Right hindlimb (tissue), 1 donor: Measurements from ENCODE around the gene SNCAIP.

Experiments used
- DNase-seq: peaks from one replicate; pipeline ENCODE4 v3.0.0-alpha.2; 2018

Gene SNCAIP

DNA sequence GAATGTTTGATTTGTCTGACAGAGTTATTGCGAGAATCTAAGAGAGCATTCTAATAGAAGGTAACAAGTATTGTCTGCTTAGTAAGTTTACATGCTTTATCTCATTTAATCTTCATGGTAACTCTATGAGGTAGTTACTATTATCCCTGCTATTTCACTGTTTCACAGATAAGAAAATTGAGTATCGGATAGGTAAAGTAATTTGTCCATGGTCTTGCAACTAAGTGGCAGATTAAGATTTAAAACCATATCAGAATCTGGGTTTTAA is 118.2 kb downstream of the SNCAIP start:
- DNase-seq: no peak

DNA sequence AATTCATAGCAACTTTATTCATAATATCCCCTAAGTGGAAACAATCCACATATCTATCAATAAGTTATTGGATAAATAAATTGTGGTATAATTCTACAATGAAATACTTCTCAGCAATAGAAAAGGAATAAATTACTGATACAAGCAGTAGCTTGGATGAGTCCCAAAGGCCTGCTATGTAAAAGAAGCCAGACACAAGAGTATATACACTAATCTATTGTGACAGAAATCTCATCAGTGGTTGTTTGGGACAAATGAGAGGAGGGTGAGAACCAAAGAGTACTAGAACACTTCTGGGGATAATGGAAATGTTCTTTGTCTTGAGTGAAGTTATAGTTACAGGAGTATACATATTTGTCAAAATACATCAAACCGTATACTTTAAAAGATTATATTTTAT is 119.3 kb downstream of the SNCAIP start:
- DNase-seq: no peak

GRCh38 chr5:122434205-122434970 is 122.4 kb downstream of the SNCAIP start:
- no peak for DNase-seq

- no peak for DNase-seq
Measured at GRCh38 chr5:122435234-122435633, 123.2 kb downstream of the SNCAIP start.

DNA sequence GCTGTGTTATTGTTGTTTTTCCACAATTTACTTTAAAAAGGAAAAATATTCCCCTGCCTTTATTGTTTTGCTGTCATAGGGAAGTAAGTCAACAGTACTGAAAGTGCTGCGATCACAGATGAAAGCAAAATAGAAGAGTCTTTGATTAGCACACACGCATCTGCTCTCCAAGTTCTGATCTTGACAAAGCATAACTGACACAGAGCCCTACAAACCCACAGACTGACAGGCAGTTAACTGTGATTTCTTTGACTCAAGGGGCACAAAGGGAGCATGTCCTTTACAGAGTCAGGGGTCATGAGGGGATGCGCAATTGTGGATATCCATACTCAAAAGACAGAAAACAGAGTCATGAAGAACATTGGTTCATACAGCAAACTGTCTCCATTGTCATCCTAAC is 123.7 kb downstream of the SNCAIP start:
- no peak for DNase-seq

DNA sequence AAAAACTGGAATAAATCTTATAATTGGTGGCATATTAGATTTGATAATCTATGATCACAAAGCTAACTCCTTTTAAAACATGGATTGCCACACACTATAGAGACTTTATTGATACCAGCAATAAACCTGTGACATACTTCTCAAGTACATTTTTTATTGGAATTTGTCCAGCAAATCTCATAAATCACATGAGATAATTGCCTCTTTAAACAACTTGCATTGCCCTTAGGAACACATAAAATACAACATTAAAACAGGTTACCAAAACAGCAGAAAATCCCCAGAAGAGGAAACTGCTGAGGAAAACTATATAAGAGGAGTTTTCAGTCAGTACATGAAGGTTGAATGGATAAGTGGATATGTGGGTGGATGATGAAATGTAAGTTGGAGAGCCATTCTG is 124.6 kb downstream of the SNCAIP start:
- no peak for DNase-seq

DNA sequence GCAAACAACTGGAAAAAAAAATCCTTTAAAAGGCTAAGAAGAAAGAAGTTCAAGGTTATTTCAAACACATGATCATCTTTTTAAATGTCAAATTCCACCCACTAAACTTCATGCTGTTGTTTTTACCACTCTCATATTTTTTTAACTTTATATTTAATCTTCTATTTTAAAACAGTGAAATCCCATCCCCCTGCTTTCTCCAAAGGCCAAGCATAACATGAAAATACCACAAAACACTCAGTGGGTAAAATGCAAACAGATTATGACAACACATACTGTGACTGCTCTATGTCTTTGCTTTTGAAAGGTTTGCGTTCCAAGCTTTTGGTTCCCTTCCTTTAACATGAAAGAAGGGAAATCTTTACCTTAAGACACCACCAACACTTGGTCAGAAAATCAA is 127.6 kb downstream of the SNCAIP start:
- no peak for DNase-seq

DNA sequence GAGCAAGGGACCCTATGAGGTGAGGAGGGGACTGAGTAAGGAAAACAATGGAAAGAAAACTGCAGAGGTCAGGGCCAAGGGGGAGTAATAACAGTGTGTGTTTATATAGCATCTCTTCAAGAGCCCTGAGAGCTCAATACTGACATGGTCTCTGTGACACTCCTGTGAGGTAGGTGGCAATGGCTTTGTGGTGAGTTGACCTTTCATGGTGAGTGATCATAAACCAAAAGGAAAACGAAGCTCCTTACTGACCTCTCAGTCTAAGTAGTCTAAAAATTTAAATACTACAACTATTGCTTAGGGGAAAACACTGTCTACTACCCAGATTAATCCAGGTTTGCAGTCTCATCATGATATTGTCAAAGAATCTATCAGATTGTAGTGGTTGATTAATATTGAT is 130.9 kb downstream of the SNCAIP start:
- no peak for DNase-seq

DNA sequence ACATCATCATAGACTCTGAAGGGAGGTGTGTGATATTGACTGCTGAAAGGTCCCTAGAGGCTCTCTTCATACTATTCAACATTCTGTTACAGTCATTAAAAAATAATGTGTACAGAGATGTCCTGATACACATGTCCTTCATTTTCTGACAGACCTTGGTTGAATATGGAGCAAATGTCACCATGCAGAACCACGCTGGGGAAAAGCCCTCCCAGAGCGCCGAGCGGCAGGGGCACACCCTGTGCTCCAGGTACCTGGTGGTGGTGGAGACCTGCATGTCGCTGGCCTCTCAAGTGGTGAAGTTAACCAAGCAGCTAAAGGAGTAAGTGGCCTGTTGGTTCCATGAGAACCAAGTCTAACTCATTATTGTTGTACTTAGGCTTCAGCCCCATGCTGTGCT is 132.4 kb downstream of the SNCAIP start:
- DNase-seq: no peak

GRCh38 chr5:122445070-122445469 is 133.0 kb downstream of the SNCAIP start:
- no peak for DNase-seq

- no peak for DNase-seq
Measured at GRCh38 chr5:122447072-122447471, 135.0 kb downstream of the SNCAIP start.

GRCh38 chr5:122447879-122448278 is 135.8 kb downstream of the SNCAIP start:
- DNase-seq: no peak

DNA sequence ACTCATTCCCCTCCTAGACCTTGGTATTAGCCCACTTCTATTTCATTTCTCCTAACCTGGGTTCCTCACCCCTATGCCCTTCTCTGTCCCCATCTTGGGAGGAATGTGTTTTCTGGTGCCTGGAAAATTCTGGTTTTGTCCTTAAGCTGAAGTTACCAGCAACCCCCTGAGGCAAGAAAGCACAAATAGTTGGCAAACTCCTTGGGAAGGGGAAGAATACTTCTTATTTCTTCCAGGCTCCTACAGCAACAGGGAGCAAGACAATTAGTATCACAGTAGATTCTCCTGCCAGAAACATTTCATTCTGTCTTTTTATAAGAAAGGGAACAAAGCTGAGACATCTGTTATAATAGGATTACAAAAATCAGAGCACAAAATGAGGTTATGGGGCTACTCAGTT is 142.5 kb downstream of the SNCAIP start:
- DNase-seq: peak; percentile 32

DNA sequence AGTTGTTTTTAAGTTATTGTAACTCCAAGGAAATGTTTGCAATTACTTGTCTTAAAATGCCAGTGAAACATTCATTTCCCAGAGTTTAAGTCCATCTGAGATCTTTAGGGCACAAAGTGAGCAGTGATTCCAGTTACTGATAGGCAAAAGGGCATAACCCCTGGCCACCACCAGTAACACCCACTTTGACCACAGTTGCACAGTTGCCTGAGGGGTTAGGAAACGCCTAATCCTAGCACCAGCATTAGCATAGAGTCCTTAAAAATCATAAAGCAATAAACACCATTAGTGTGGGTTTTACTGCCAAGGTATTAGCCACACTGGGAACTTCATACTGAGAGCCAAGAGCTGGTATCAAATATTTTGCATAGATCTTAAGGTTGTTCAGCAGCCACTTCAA is 143.9 kb downstream of the SNCAIP start:
- DNase-seq: no peak

GRCh38 chr5:122457178-122457826 is 145.3 kb downstream of the SNCAIP start:
- no peak for DNase-seq

GRCh38 chr5:122458278-122458872 is 146.3 kb downstream of the SNCAIP start:
- no peak for DNase-seq

- DNase-seq: peak; percentile 50
Measured at GRCh38 chr5:122462486-122462885, 150.4 kb downstream of the SNCAIP start.

DNA sequence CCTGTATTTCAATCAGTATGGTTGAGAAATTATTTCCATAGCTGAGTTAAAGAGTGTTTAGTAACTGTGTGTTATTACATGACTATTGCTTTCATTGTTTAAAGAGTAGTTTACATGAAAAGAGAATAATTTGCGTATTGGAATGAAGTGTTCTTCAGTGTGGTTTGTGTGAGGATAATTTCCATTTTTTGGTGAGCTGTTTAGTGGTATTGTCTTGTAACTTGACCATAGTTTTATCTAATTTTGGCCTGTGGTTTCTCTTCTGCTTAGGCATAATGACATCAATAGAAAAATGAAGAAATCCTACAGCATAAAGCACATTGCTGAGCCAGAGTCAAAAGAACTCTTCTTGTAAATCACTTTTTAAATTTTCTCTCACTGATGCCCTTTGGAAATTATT is 151.2 kb downstream of the SNCAIP start:
- DNase-seq: no peak

DNA sequence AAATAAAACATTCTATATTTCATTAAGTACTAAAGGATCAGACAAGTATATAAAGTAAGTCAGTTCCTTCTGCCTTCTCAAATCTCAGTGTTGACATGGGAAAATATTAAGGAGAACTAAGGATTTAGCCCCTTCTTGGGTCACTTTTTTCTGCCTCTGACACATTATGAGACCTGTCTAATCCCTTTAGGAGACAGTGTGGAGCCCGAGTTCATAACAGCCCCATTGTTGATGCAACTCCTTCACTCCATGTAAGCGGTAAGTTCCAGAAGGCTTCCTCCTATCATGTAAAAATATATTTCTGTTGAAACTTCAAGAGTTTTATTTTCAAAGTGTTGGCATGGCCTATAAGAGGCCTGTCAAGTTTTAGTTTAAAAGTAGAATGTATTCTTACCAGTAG is 152.2 kb downstream of the SNCAIP start:
- no peak for DNase-seq

GRCh38 chr5:122465031-122465577 is 153.1 kb downstream of the SNCAIP start:
- DNase-seq: no peak

GRCh38 chr5:122465994-122466393 is 154.0 kb downstream of the SNCAIP start:
- DNase-seq: no peak

DNA sequence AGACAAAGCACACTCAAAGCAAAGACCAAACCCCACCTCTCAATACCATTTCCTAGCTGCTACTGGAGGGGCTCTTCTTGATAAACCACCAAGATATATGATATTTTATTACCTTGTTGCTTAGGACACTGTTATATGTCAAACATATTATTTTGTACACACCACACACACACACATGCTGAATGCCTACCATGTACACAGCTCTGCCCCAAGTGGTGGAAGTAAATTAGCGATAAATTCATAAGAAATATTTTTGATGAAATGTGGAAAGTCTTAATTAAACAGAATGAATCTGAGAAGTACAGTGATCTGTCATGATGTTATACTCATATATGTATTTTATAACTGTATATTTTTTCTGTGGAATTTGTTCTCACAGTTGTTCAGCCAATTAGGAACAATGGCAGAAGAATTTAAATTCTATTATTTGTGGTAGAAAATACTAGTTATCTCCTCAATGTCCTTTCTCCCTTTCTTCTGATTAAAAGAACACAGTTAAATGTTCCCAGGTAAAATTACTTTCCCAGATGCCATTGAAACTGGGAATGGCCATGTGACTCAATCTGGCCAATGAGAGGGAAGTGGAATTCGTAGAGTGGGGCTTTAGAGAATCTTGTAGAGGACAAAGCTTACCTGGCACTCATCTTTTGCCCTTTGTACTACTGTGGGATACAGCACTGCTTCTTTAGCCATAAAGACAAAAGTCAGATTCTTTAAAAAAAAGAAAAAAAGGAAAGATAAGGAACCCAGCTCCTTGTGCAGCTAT is 156.5 kb downstream of the SNCAIP start:
- DNase-seq: no peak

GRCh38 chr5:122469384-122469919 is 157.4 kb downstream of the SNCAIP start:
- no peak for DNase-seq
